Mucosa of stomach (tissue), 1 donor: ENCODE measurements around the gene ABHD17C.

Experiments
- H3K27me3 ChIP-seq: one replicate; pipeline ENCODE4 v1.7.0; 2013; ENCODE audit warnings: mild to moderate bottlenecking, low read length; ENCODE audit not compliant: control insufficient read depth, insufficient read depth
- H3K36me3 ChIP-seq: one replicate; pipeline ENCODE4 v1.7.0; 2013; ENCODE audit warnings: low read length; ENCODE audit not compliant: control insufficient read depth, insufficient read depth
- H3K4me1 ChIP-seq: one replicate; pipeline ENCODE4 v1.7.0; 2013; ENCODE audit warnings: mild to moderate bottlenecking, low read length; ENCODE audit not compliant: control insufficient read depth, insufficient read depth
- H3K4me3 ChIP-seq: one replicate; pipeline ENCODE4 v1.7.0; 2013; ENCODE audit warnings: low read length
- H3K9ac ChIP-seq: one replicate; pipeline ENCODE4 v1.7.0; 2013; ENCODE audit warnings: mild to moderate bottlenecking, low read length, moderate library complexity
- H3K9me3 ChIP-seq: one replicate; pipeline ENCODE4 v1.7.0; 2013; ENCODE audit warnings: mild to moderate bottlenecking, low read length, moderate library complexity; ENCODE audit not compliant: control insufficient read depth
- donor health status: Pancreatic carcinoma.

ABHD17C gene

DNA sequence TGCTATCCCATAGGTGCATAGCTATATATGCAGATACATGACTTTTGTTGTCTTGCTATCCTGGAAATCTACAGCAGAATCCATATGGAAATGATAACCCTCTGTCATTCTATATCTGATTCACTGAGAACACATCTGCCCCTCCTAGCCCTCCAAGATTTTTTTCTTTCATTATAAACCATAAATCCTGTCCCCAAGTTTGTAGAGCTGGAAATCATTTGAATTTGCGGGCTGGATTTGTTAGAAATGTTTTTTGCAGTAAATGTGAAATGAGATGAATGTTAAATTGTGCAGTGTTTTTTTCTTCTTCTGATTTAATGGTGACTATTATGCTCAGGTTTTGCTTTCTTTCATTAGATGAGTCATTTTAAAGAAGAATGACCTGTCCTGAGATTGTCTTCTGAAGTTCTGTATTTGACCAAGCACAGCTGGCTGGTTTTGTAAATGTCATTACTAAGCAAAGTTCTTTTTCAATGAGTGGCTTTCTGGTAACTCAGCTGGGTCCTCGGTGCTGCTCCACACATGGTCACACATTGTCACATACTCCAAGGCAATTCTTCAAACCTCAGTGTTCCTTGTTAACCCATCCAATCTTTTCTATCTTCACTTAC lies 25.3 kb upstream of the ABHD17C start:
- H3K9ac ChIP-seq: no peak overlapping the region
- no peaks in the 10 kb centered on the region for H3K36me3 ChIP-seq
- H3K4me3 ChIP-seq: no peak overlapping the region
- H3K27me3 ChIP-seq: no peaks in the 10 kb centered on the region
- H3K9me3 ChIP-seq: no peaks in the 10 kb centered on the region
- H3K4me1 ChIP-seq: no peaks in the 10 kb centered on the region

DNA sequence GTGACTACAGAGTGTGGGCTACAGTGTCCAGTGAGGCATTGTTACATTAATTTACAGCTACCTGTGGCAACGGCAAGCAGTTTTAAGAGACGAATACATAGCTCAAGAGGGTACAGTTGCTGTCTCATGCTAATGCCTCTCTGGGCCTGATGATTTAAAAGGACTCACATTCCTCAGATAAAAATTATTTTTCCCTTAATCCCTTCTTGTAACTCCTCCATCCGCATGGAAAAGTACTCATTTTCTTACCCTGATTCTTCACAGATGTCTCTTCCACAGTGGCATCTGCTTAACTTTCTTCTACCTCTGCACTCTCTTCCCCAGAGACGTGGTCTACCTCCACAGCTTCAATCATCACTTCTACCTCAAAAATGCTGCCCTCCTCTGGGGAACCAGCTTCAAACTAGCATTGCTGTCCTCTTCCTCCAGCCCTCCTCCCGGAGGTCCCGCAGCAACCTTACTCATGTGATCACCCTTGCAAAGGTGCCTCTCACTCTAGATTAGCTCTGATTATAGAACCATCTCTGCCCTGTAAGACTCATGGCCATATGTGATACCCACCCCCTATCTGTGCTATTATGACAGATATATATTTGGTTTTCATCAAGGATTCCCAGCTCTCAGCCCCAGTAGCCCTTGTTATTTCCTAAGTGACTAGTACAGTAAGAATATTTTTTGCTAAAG lies 21.4 kb upstream of the ABHD17C start:
- H3K4me3 ChIP-seq: no peak overlapping the region
- no peaks in the 10 kb centered on the region for H3K27me3 ChIP-seq
- no peaks in the 10 kb centered on the region for H3K9me3 ChIP-seq
- H3K9ac ChIP-seq: no peak overlapping the region
- H3K36me3 ChIP-seq: no peaks in the 10 kb centered on the region
- H3K4me1 ChIP-seq: no peaks in the 10 kb centered on the region

DNA sequence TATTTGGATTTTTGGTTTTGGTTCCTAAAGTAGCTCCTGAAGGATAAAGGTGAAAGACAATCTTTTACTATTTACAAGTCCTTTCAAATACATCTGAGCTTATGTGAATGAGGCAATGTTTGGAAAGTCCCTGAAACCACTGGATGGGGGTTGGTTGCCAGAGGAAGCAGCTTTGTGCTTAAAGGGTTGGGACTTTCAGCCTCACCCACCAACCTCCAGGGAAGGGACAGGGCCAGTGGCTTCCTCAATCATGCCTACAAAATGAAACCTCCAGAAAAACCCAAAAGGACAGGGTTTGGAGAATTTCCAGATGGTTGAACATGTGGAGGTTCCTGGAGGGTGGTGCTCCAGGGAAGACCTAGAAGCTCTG lies 20.9 kb upstream of the ABHD17C start:
- Histone ChIP-seq H3K9ac (no peak overlapping the region), H3K27me3 (no peaks in the 10 kb centered on the region), H3K4me1 (peaks cover 1% of the 10 kb centered on the region), H3K9me3 (no peaks in the 10 kb centered on the region), H3K36me3 (no peaks in the 10 kb centered on the region), H3K4me3 (no peak overlapping the region)

DNA sequence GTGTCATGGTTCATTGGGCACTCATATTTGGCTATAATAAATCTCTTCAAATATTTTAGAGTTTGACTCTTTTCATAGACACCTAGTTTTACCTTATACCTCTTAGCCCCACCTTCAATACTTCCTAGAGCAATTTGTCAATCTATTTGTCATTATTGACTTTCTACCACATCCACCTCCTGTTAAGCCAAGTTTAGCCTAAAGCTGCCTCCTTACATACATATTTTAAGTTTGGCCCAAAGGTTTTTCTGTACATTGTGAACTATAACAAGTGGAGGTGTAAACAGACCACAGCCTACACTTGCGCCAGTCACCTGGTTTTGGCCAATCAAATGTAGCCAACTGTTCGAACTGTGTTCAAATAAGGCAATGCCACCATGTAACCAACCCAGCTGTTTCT lies 18.1 kb upstream of the ABHD17C start:
- H3K36me3 ChIP-seq: no peaks in the 10 kb centered on the region
- H3K4me1 ChIP-seq: peaks cover 11% of the 10 kb centered on the region
- no peak overlapping the region for H3K4me3 ChIP-seq
- no peaks in the 10 kb centered on the region for H3K27me3 ChIP-seq
- H3K9ac ChIP-seq: no peak overlapping the region
- H3K9me3 ChIP-seq: no peaks in the 10 kb centered on the region

DNA sequence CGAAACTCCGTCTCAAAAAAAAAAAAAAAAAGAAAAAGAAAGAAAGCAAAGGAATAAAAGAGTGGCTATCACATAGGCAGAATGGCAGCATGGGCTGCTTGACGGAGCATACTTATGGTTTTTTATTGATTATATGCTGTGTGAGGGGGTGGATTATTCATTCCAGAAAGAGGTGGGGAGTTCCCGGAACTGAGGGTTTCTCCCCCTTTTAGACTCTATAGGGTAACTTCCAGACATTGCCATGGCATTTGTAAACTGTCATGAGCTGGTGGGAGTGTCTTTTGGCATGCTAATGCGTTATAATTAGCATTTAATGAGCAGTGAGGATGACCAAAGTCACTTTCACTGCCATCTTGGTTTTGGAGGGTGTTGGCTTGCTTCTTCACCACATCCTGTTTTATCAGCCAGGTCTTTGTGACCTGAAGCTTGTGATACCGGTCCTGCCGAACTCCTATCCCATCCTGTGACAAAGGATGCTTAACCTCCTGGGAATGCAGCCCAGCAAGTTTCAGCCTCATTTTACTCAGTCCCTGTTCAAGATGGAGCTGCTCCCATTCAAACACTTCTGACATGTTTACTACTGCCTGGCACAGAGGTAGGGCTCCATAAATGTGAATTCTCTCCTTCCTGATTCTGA lies 15.8 kb upstream of the ABHD17C start:
- Histone ChIP-seq H3K4me3 (no peak overlapping the region), H3K9ac (no peak overlapping the region), H3K36me3 (no peaks in the 10 kb centered on the region), H3K4me1 (peaks cover 11% of the 10 kb centered on the region), H3K27me3 (no peaks in the 10 kb centered on the region), H3K9me3 (no peaks in the 10 kb centered on the region)

DNA sequence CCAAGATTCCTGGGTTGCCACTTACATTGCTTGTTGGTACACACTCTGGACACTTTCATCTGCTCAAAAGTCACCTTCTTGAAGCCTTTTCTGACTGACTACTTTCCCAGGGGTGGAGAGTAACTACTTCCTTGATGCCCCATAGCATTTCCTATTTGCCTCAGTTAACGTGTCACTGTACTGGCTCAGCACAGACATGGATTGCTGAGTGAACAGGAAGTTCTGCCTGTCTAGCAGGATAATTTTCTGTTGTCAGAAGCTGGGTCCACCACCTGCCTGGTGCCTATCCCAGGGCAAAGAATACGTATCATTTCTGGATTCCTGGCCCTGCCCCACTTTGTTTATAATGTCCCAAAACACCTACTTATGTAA lies 15.3 kb upstream of the ABHD17C start:
- H3K36me3 ChIP-seq: no peaks in the 10 kb centered on the region
- no peak overlapping the region for H3K9ac ChIP-seq
- peaks cover 11% of the 10 kb centered on the region for H3K4me1 ChIP-seq
- no peaks in the 10 kb centered on the region for H3K9me3 ChIP-seq
- H3K4me3 ChIP-seq: no peak overlapping the region
- H3K27me3 ChIP-seq: no peaks in the 10 kb centered on the region

DNA sequence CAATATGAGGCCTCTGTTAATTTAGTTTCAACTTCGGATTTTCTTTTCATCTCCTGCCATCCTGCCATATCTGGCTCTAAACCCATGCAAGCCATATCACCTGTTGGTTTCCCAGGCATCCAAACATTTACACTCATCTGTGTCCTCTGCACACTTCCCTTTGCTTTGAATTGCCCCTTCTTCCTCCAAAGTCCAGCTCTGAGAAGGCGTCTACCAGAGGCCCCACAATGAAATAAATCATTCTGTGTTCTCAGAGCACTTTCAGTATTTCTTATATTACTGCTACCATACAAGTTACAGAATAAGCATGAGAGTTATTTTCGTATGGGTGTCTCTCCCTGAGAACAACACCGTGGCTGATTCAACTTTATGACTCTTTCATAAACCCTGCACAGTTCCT lies 12.9 kb upstream of the ABHD17C start:
- no peak overlapping the region for H3K9ac ChIP-seq
- H3K4me1 ChIP-seq: peaks cover 18% of the 10 kb centered on the region
- no peak overlapping the region for H3K4me3 ChIP-seq
- no peaks in the 10 kb centered on the region for H3K9me3 ChIP-seq
- no peaks in the 10 kb centered on the region for H3K36me3 ChIP-seq
- no peaks in the 10 kb centered on the region for H3K27me3 ChIP-seq

DNA sequence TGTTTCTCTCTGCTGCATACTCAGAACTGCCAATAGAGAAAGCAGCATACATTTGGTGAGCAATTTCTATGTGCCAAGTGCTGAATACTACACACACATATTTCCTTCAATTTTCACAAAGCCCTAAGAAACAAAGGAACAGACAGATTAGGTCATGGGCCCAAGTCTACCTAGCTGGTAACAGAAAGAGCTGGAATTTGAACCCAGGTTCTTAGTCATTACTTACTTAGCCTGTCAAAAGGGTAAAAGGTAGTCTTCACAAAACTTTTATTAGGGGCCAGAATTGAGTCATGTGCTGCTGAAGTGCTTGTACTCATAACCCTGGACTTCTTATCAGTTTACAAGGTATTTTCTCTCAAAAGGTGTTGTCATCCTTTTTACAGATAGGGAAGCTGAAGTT lies 10.4 kb upstream of the ABHD17C start:
- Histone ChIP-seq H3K9me3 (no peaks in the 10 kb centered on the region), H3K9ac (no peak overlapping the region), H3K4me3 (no peak overlapping the region), H3K4me1 (peaks cover 12% of the 10 kb centered on the region), H3K27me3 (no peaks in the 10 kb centered on the region), H3K36me3 (no peaks in the 10 kb centered on the region)

DNA sequence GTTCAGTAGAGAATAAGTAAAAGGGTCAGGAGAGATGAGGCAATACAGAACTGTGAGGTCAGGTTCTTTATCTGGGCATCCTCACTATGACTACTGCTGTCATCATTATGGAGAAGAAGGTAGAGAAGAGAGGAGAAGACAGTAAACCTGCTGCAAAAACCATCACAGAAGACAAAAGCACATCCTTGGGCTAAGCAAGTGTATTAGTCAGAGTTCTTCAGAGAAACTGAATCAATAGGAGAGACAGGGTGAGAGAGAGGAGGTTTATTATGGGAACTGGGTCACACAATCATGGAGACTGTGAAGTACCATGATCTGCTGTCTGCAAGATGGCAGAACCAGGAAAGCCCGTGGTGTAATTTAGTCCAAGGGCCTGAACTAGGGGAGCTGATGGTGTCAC lies 9.5 kb upstream of the ABHD17C start:
- Histone ChIP-seq H3K9ac (no peak overlapping the region), H3K27me3 (no peaks in the 10 kb centered on the region), H3K4me1 (peaks cover 7% of the 10 kb centered on the region), H3K9me3 (no peaks in the 10 kb centered on the region), H3K36me3 (no peaks in the 10 kb centered on the region), H3K4me3 (no peak overlapping the region)

DNA sequence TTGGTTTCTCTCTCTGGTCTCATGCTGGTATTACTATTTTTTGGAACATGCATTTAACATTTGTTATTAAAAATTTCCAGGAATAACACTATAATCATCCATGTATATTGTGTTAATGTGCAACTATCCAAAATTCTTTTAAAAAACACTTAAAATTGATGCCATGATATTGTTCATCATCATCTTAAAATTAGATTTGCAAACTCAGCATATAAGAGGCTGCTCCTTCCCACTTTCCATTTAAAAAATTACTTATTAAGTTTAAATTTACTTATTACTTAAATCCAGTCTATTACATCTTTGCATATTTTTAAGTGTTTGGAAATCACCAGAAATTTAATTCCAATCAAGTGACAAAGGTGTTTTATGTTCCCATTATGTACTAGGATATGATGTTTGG lies 5.8 kb upstream of the ABHD17C start:
- no peak overlapping the region for H3K4me3 ChIP-seq
- no peaks in the 10 kb centered on the region for H3K36me3 ChIP-seq
- H3K4me1 ChIP-seq: peaks cover 10% of the 10 kb centered on the region
- H3K9ac ChIP-seq: no peak overlapping the region
- no peaks in the 10 kb centered on the region for H3K9me3 ChIP-seq
- no peaks in the 10 kb centered on the region for H3K27me3 ChIP-seq

DNA sequence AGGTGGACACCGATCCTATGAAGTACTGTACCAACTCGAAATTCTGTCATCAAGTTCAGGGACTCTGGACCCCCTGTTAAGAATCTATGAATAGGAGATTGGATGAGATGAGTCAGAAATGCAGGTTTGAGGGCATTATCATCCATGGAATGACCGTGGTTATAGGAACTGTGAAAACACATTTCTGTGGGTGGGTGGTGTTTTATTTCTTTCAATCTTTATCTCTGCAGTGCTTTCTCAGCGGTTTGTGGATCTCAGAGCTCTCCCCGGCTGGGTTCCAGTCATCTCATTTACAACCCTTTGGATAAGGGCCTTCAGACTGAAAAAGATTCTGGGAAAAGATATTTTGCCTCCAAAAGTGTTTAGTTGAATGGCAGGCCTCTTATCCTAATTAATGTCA lies 5.4 kb upstream of the ABHD17C start:
- no peaks in the 10 kb centered on the region for H3K27me3 ChIP-seq
- H3K36me3 ChIP-seq: no peaks in the 10 kb centered on the region
- no peak overlapping the region for H3K4me3 ChIP-seq
- H3K9me3 ChIP-seq: no peaks in the 10 kb centered on the region
- no peak overlapping the region for H3K9ac ChIP-seq
- H3K4me1 ChIP-seq: peaks cover 10% of the 10 kb centered on the region

DNA sequence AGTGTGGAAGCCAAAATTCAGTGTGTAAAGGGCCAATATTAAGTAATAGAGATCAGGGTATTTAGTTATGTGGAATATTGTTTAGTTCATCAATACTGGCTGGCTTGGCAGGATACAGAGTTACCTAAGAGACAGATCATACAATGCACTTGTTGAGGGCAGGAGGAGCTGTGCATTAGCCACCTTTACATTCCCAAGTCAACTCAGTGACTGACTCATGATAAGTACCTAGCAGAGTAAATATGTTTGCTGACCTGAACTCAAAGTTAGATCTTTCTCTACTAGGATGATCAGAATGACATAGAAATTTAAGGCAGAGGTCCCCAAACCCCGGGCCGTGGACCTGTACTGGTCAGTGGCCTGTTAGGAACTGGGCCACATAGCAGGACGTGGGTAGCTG lies 3.5 kb upstream of the ABHD17C start:
- Histone ChIP-seq H3K9ac (no peak overlapping the region), H3K36me3 (no peaks in the 10 kb centered on the region), H3K4me1 (peaks cover 3% of the 10 kb centered on the region), H3K27me3 (no peaks in the 10 kb centered on the region), H3K4me3 (no peak overlapping the region), H3K9me3 (no peaks in the 10 kb centered on the region)
